ENCODE measurements around the gene HIF3A. TPM values are rescaled to one million over a fixed set of nuclear protein-coding genes. Genes with fewer than 3 reads are reported as not detected.

HIF3A gene
- total RNA-seq, 1 experiment from 2014 or later = not detected

DNA sequence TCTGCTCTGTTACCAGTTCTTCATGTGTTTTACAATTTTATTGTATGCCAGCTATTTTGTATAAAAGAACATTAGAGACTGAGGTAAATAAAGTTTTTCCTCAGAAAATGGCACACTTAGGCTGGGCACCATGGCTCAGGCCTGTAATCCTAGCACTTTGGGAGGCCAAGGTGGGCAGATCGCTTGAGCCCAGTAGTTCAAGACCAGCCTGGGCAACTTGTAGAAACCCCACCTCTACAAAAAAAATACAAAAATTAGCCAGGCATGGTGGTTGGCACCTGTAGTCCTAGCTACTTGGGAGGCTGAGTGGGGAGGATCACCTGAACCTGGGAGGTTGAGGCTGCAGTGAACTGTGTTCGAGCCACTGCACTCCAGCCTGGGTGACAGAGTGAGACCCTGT lies 84.5 kb downstream of the HIF3A start:
- H2AFZ ChIP-seq = no peak overlapping the region
- H3K4me1 ChIP-seq (replicated peaks; ENCODE audit: insufficient read depth) = no peaks in the 10 kb centered on the region
- H4K20me1 ChIP-seq (ENCODE audit: insufficient read depth) = peaks cover 15% of the 10 kb centered on the region
- H3K4me2 ChIP-seq = no peak overlapping the region
- H3K27ac ChIP-seq = no peak overlapping the region
- BruUV-seq (replicated peaks) = no TSS peak
- H3F3A ChIP-seq (ENCODE audit: insufficient read depth, low read depth) = peaks cover 7% of the 10 kb centered on the region; the same call in 1 of the 2 replicates
- H3K9me2 ChIP-seq (ENCODE audit: insufficient read depth) = no peaks in the 10 kb centered on the region
- H3K36me3 ChIP-seq (ENCODE audit: low read depth) = 0 out of 2 replicates have a peak, but pooled peaks cover 35% of the 10 kb centered on the region
- no peak for TF ChIP-seq EZH2 (IDR thresholded peaks at IDR 0.05; ENCODE audit: low read depth)
- TF ChIP-seq, protein P1, sequence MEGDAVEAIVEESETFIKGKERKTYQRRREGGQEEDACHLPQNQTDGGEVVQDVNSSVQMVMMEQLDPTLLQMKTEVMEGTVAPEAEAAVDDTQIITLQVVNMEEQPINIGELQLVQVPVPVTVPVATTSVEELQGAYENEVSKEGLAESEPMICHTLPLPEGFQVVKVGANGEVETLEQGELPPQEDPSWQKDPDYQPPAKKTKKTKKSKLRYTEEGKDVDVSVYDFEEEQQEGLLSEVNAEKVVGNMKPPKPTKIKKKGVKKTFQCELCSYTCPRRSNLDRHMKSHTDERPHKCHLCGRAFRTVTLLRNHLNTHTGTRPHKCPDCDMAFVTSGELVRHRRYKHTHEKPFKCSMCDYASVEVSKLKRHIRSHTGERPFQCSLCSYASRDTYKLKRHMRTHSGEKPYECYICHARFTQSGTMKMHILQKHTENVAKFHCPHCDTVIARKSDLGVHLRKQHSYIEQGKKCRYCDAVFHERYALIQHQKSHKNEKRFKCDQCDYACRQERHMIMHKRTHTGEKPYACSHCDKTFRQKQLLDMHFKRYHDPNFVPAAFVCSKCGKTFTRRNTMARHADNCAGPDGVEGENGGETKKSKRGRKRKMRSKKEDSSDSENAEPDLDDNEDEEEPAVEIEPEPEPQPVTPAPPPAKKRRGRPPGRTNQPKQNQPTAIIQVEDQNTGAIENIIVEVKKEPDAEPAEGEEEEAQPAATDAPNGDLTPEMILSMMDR (conservative IDR thresholded peaks at IDR 0.05) = no peak
- ChIA-PET POLR2A (ENCODE audit: unreplicated experiment) (no interaction called here), CTCF (no interaction called here)
- no peak for DNase-seq
- intact Hi-C loops (cut with micrococcal nuclease; ENCODE audit: unreplicated experiment) = no loop called here
- no peaks in the 10 kb centered on the region for H3K9me3 ChIP-seq (ENCODE audit: insufficient read depth, low read depth)
- H3K4me3 ChIP-seq = no peak overlapping the region
- no peaks in the 10 kb centered on the region for H3K27me3 ChIP-seq (ENCODE audit: insufficient read depth, low read depth)
- H3K79me2 ChIP-seq (ENCODE audit: low read depth) = no peaks in the 10 kb centered on the region

GRCh38 chr19:46381756-46382345 lies 85.0 kb downstream of the HIF3A start:
- TF ChIP-seq, protein P1 (conservative IDR thresholded peaks at IDR 0.05) = no peak
- no peak for TF ChIP-seq EZH2 (IDR thresholded peaks at IDR 0.05; ENCODE audit: low read depth)
- no peaks in the 10 kb centered on the region for H3K9me2 ChIP-seq (ENCODE audit: insufficient read depth)
- BruUV-seq (replicated peaks) = no TSS peak
- H3F3A ChIP-seq (ENCODE audit: insufficient read depth, low read depth) = peaks cover 7% of the 10 kb centered on the region; the same call in 1 of the 2 replicates
- intact Hi-C loops (cut with micrococcal nuclease; ENCODE audit: unreplicated experiment) = no loop called here
- no peaks in the 10 kb centered on the region for H3K79me2 ChIP-seq (ENCODE audit: low read depth)
- no peak overlapping the region for H3K4me3 ChIP-seq
- peaks cover 15% of the 10 kb centered on the region for H4K20me1 ChIP-seq (ENCODE audit: insufficient read depth)
- H3K4me2 ChIP-seq = no peak overlapping the region
- no peak overlapping the region for H3K27ac ChIP-seq
- no peaks in the 10 kb centered on the region for H3K27me3 ChIP-seq (ENCODE audit: insufficient read depth, low read depth)
- 0 out of 2 replicates have a peak, but pooled peaks cover 34% of the 10 kb centered on the region for H3K36me3 ChIP-seq (ENCODE audit: low read depth)
- ChIA-PET CTCF (no interaction called here), POLR2A (ENCODE audit: unreplicated experiment) (no interaction called here)
- no peaks in the 10 kb centered on the region for H3K9me3 ChIP-seq (ENCODE audit: insufficient read depth, low read depth)
- DNase-seq = no peak
- H3K4me1 ChIP-seq (replicated peaks; ENCODE audit: insufficient read depth) = no peaks in the 10 kb centered on the region
- no peak overlapping the region for H2AFZ ChIP-seq

GRCh38 chr19:46383171-46383815 lies 86.5 kb downstream of the HIF3A start:
- BruUV-seq (replicated peaks) = no TSS peak
- Histone ChIP-seq H3K4me2 (no peak overlapping the region), H3K27ac (no peak overlapping the region), H2AFZ (no peak overlapping the region), H3K4me3 (no peak overlapping the region), H3K4me1 (replicated peaks; ENCODE audit: insufficient read depth) (no peaks in the 10 kb centered on the region), H3K9me2 (ENCODE audit: insufficient read depth) (no peaks in the 10 kb centered on the region), H3K27me3 (ENCODE audit: insufficient read depth, low read depth) (no peaks in the 10 kb centered on the region), H4K20me1 (ENCODE audit: insufficient read depth) (peaks cover 9% of the 10 kb centered on the region), H3K9me3 (ENCODE audit: insufficient read depth, low read depth) (no peaks in the 10 kb centered on the region), H3K79me2 (ENCODE audit: low read depth) (no peaks in the 10 kb centered on the region), H3F3A (ENCODE audit: insufficient read depth, low read depth) (peaks cover 7% of the 10 kb centered on the region; the same call in 1 of the 2 replicates), H3K36me3 (ENCODE audit: low read depth) (0 out of 2 replicates have a peak, but pooled peaks cover 25% of the 10 kb centered on the region)
- CTCF ChIA-PET = no interaction called here
- no peak for DNase-seq
- POLR2A ChIA-PET (ENCODE audit: unreplicated experiment) = no interaction called here
- intact Hi-C loops (cut with micrococcal nuclease; ENCODE audit: unreplicated experiment) = no loop called here
- TF ChIP-seq, protein P1 (conservative IDR thresholded peaks at IDR 0.05) = no peak
- no peak for TF ChIP-seq EZH2 (IDR thresholded peaks at IDR 0.05; ENCODE audit: low read depth)

Data from PC-9 (cell line).